GM19043 (cell line): Measurements from ENCODE around the gene MPP7.
"Not testable (repeated sequence)": the region's sequence is repeated elsewhere in the genome, so short reads cannot be mapped to it uniquely, and the experiment has no call there.

Experiments used
- ATAC-seq: cut with Tn5 transposase; IDR thresholded peaks from one replicate; pipeline ENCODE4 v1.9.1; 2021; ENCODE audit warnings: low read depth; ENCODE audit not compliant: unreplicated experiment

The MPP7 gene

DNA sequence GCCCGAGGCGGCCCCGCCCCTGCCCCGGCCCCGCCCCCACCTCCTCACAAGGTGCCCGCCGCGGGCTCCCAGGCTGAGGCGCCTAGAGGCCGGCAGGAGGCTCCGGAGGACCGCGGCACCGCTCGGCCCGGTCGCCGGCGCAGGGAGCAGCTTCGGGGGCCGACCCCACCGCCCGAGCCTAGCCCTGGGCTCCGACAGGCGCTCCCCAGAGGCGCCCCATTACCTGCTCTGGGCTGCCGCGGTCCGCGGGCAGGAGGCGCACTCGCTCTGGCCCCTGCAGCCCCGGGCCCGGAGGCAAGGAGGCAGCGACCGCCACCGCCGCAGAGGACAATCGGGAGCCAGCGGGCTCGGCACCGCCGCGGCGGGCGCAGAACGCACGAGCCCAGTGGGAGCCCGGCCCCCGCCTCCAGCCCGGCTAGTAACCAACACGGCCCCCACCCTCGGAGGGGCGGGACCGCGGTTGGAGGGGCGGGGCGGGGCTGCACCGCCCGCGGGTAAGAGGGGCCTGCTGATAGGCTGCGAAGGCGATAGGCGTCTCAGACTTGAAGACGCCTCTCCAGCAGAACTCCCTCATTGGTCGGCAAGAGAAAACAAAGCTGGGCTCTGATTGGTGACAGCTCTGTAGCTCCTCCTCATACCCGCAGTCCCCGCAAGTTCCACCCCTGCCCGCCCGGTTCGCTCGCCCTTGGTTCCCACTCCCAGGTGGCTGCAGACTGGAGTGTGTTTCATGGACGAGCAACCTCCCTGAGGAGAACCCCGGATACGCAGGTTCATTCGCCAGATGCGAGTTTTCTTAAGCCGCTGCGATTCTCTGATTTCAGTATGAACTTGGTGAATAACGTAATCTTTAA lies at the start of gene MPP7:
Gene MPP7 (minus strand): TSS at position 427 of the 851 bp plus-strand sequence. CDS start 64,460 bp downstream, outside the sequence.
- ATAC-seq, result peak; percentile 100

- ATAC-seq, result no peak
Measured at GRCh38 chr10:28349892-28350291, 47.0 kb upstream of the MPP7 start.

DNA sequence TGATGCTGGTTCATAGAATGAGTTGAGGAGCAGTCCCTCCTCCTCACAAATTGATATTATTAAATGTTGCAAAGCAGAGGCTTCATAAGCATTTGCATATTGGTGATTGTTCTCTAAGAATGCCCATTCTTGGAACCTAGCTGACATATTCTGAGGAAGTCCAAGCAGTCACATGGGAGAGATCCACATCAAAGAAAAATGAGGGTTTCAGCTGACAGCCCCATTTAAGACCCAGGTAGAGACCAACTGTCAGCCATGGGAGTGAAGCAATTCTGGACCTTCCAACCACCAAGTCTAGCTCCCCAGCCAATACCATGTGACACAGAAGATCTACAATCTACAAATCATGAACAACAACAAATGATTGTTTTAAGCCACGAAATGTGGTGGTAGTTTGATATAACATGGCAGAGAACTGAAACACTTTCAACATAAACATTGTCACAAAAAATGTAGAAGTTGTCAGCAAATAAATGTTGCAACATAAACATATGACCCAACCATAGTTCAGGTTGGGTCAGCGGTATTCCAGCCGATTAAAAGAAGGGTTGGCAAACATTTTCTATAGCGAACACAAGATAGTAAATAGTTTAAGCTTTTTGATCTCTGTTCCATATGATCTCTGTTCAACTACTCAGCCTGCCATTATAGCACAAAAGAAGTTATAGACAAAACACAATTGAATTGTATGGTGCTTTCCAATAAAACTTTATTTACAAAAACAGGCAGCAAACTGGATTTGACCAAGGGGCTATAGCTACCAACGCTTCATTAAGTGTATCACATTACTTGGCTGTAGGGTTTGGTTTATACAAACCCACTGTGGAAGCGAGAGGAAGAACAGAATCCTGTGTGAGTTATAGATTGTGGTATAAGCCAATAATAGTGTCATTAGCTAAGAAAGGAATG lies 41.4 kb upstream of the MPP7 start:
- ATAC-seq, result no peak

DNA sequence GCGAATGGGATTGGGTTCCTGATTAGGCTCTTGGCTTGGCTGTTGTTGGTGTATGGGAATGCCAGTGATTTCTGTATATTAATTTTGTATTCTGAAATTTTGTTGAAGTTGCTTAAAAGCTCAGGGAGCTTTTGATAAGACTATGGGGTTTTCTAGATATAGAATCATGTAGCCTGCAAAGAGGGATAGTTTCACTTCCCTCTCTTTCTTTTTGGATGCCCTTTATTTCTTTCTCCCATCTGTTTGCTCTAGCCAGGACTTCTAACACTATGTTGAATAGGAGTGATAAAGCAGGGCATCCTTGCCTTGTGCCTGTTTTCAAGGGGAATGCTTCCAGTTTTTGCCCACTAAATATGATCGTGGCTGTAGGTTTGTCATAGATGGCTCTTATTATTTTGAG lies 40.4 kb upstream of the MPP7 start:
- ATAC-seq, result no peak

- not testable (repeated sequence) for ATAC-seq
Measured at GRCh38 chr10:28341679-28342078, 38.8 kb upstream of the MPP7 start.

- no peak for ATAC-seq
Measured at GRCh38 chr10:28332726-28333125, 29.9 kb upstream of the MPP7 start.

- ATAC-seq, result no peak
Measured at GRCh38 chr10:28331841-28332240, 29.0 kb upstream of the MPP7 start.

GRCh38 chr10:28331066-28331465 lies 28.2 kb upstream of the MPP7 start:
- no peak for ATAC-seq

GRCh38 chr10:28328346-28328745 lies 25.5 kb upstream of the MPP7 start:
- no peak for ATAC-seq

GRCh38 chr10:28327491-28327880 lies 24.6 kb upstream of the MPP7 start:
- no peak for ATAC-seq

- ATAC-seq, result no peak
Measured at GRCh38 chr10:28326516-28327490, 23.9 kb upstream of the MPP7 start.

DNA sequence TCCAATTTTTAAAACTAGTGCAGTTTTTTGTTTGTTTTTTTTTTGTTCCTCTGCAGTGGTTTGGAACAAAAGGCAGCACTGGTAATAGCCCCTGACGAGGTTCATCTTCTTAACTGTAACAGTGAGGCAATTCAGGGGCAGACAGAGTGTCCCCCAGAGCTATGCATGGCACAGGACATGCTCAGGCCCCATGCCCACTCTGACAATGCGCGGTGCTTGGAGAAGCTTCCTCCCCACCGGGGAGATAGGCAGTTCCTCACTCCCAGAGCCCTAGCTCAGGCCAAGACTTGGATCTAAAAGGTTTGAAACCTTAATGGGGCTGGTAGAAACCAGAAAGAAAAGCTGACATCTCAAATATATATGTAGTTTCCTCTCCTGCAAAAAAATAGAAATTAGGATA lies 17.9 kb upstream of the MPP7 start:
- no peak for ATAC-seq

DNA sequence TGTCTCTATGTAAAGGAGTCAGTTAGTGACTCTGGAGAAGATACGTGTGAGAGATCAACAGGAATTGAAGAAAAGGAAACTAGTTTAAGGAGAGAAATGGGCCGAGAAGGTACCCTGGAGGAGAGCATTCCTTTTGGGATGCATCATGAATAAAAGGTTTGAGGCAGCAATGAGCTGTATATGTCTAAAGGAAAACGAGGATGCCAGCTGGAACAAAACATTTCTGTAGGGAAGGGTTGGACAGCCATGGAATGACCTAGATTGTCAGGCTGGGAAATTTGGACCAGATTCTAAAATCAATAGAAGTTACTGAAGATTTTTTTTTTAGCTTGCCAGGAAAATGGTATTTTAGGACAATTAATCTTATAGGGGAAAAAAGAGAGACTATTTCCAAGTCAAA lies 17.2 kb upstream of the MPP7 start:
- ATAC-seq, result no peak

GRCh38 chr10:28319061-28319460 lies 16.2 kb upstream of the MPP7 start:
- ATAC-seq, result not testable (repeated sequence)

- ATAC-seq, result no peak
Measured at GRCh38 chr10:28318626-28319025, 15.8 kb upstream of the MPP7 start.

DNA sequence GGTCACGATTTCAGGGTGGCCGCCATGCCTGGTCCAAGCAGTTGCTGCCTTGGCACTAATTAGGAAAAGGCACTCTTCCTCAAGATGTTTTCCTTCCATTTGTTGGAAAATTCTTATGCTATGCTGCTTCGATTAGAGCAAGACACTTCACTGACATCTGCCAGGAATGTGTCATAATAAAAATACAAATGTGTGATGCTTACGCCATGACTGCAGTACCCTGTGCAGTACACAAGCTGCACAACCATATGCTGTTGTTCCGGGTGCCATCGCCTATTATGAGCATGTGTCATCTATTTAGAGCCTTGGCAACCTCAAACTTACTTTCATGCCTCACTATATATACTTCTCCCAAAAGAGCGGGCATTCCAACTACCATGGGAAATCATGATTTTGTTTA lies 14.9 kb upstream of the MPP7 start:
- ATAC-seq, result no peak

DNA sequence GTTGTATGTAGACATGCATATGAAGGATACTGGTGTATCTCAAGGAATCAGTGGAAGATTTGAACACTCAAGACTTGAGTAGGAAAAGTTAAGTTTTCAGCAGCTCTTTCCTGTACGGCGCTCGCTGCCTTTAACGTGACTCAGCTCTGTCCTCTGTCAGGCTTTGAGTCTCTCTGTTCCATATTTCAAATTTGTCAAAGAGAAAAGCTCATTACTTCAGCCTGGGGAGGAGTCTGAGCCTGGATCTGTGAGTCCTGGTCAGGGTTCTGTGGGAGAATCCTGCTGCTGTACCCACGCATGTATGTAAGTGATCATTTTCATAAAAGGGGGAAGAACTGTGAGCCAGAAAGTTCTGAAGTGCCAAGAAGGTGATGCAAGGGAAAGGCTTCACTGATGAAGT lies 13.8 kb upstream of the MPP7 start:
- no peak for ATAC-seq

- ATAC-seq, result no peak
Measured at GRCh38 chr10:28315140-28315539, 12.3 kb upstream of the MPP7 start.

- no peak for ATAC-seq
Measured at GRCh38 chr10:28314211-28314610, 11.3 kb upstream of the MPP7 start.

DNA sequence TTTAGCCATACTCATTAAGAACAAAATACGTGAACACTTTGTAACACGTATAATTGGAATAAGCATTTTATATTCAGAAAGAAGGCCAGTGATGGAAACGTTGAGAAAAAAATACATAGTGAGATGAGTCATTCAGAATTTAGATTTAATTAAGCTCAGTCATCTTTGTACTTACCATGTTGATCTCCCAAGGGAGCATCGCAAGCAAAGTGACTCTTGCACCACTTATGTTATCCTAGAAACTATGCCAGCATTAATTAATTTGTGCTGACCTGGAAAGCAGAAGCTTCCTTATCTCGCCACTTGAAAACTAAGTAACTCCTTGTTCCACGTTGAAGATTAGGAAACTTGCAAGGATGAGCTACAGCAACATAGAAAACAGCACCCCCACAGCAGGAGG lies 9.7 kb upstream of the MPP7 start:
- no peak for ATAC-seq
